ENCODE results near the gene PKP4. TPM values are rescaled to one million over a fixed set of nuclear protein-coding genes. Genes with fewer than 3 reads are reported as not detected.

The PKP4 gene
- total and polyA plus RNA-seq, 9 of the 15 experiments (the other 6 are each of a cell fraction or from before 2014, with no cell fraction given) = 24.6 to 99.1 (median 74.0) TPM

- H2AFZ ChIP-seq (ENCODE audit: low read depth, low read length) = no peak overlapping the region
- no peak overlapping the region for H3K9ac ChIP-seq (ENCODE audit: insufficient read depth in 1 of 2, low read depth in 2 of 2, low read length in 2 of 2)
- 20% methylated on average over 3 of the region's 3 CpGs for WGBS (ENCODE audit: insufficient coverage, low coverage, missing lambda C conversion rate)
- H3K4me1 ChIP-seq (replicated peaks in 1 of 2; ENCODE audit: control insufficient read depth in 2 of 2, insufficient read depth in 2 of 2, low read length in 2 of 2) = no peaks in the 10 kb centered on the region
- ATAC-seq = no peak
- H3K4me2 ChIP-seq (ENCODE audit: insufficient read depth, low read length) = no peak overlapping the region
- no peaks in the 10 kb centered on the region for H3K36me3 ChIP-seq (ENCODE audit: control insufficient read depth, insufficient read depth, low read length)
- H3K27ac ChIP-seq (ENCODE audit: extremely low read depth, low read depth, low read length) = no peak overlapping the region
- in situ Hi-C loops (cut with MboI) = no loop called here
- no peak for FAIRE-seq
- intact Hi-C loops (cut with micrococcal nuclease) = no loop called here
- H4K20me1 ChIP-seq (replicated peaks; ENCODE audit: control insufficient read depth, insufficient read depth, low read length) = no peaks in the 10 kb centered on the region
- H3K9me1 ChIP-seq (ENCODE audit: control insufficient read depth, insufficient read depth, low read length) = no peaks in the 10 kb centered on the region
- DNase-seq (ENCODE audit: extremely low read depth in 1 of 4, low spot score in 3 of 4) = no peak
- CTCF ChIA-PET (ENCODE audit: low intra/inter-chr PET ratio) = no interaction called here
- BruUV-seq (replicated peaks) = no TSS peak
- H3K9me3 ChIP-seq (replicated peaks; ENCODE audit: control insufficient read depth, insufficient read depth, low read depth, low read length) = no peaks in the 10 kb centered on the region
- no peaks in the 10 kb centered on the region for H3K79me2 ChIP-seq (ENCODE audit: control insufficient read depth, insufficient read depth, low read length)
- TF ChIP-seq ZNF778 (CRISPR knock-in tag; IDR thresholded peaks at IDR 0.05) (no peak), SRSF7 (optimal IDR thresholded peaks at IDR 0.05; ENCODE audit: low read depth, low read length) (no peak), ZNF431 (CRISPR knock-in tag; IDR thresholded peaks at IDR 0.05) (no peak), ILK (tag; IDR thresholded peaks at IDR 0.05; ENCODE audit: borderline replicate concordance, low read depth) (no peak), ZNF253 (CRISPR knock-in tag; conservative IDR thresholded peaks at IDR 0.05) (no peak)
- H3K27me3 ChIP-seq (ENCODE audit: control insufficient read depth in 2 of 2, insufficient read depth in 2 of 2, low read length in 2 of 2) = no peaks in the 10 kb centered on the region
- H3K4me3 ChIP-seq = no peak overlapping the region
- POLR2A ChIA-PET = no interaction called here
Measured at GRCh38 chr2:158407031-158407430, 49.7 kb upstream of the PKP4 start.

DNA sequence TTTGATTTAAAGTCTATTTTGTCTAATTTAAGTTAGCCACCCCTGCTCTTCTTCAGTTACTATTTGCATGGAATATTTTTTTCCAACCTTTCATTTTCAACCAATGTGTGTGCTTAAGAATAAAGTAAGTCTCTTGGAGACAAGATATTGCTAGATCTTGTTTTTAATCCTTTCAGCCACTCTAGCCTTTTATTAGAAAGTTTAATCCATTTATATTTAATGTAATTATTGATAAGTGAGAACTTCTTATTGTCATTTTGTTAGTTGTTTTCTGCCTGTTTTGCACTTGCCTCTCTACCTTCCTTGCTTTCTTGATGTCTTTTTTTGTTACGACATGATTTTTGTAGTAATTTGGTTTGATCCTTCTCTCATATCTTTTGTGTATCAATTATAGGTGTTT is 46.6 kb upstream of the PKP4 start:
- no peak for FAIRE-seq
- peak; percentile 97 for TF ChIP-seq ZNF507 (tag; conservative IDR thresholded peaks at IDR 0.05)
- TF ChIP-seq HDAC2 (IDR thresholded peaks at IDR 0.05) = no peak
- TF ChIP-seq, protein P1, sequence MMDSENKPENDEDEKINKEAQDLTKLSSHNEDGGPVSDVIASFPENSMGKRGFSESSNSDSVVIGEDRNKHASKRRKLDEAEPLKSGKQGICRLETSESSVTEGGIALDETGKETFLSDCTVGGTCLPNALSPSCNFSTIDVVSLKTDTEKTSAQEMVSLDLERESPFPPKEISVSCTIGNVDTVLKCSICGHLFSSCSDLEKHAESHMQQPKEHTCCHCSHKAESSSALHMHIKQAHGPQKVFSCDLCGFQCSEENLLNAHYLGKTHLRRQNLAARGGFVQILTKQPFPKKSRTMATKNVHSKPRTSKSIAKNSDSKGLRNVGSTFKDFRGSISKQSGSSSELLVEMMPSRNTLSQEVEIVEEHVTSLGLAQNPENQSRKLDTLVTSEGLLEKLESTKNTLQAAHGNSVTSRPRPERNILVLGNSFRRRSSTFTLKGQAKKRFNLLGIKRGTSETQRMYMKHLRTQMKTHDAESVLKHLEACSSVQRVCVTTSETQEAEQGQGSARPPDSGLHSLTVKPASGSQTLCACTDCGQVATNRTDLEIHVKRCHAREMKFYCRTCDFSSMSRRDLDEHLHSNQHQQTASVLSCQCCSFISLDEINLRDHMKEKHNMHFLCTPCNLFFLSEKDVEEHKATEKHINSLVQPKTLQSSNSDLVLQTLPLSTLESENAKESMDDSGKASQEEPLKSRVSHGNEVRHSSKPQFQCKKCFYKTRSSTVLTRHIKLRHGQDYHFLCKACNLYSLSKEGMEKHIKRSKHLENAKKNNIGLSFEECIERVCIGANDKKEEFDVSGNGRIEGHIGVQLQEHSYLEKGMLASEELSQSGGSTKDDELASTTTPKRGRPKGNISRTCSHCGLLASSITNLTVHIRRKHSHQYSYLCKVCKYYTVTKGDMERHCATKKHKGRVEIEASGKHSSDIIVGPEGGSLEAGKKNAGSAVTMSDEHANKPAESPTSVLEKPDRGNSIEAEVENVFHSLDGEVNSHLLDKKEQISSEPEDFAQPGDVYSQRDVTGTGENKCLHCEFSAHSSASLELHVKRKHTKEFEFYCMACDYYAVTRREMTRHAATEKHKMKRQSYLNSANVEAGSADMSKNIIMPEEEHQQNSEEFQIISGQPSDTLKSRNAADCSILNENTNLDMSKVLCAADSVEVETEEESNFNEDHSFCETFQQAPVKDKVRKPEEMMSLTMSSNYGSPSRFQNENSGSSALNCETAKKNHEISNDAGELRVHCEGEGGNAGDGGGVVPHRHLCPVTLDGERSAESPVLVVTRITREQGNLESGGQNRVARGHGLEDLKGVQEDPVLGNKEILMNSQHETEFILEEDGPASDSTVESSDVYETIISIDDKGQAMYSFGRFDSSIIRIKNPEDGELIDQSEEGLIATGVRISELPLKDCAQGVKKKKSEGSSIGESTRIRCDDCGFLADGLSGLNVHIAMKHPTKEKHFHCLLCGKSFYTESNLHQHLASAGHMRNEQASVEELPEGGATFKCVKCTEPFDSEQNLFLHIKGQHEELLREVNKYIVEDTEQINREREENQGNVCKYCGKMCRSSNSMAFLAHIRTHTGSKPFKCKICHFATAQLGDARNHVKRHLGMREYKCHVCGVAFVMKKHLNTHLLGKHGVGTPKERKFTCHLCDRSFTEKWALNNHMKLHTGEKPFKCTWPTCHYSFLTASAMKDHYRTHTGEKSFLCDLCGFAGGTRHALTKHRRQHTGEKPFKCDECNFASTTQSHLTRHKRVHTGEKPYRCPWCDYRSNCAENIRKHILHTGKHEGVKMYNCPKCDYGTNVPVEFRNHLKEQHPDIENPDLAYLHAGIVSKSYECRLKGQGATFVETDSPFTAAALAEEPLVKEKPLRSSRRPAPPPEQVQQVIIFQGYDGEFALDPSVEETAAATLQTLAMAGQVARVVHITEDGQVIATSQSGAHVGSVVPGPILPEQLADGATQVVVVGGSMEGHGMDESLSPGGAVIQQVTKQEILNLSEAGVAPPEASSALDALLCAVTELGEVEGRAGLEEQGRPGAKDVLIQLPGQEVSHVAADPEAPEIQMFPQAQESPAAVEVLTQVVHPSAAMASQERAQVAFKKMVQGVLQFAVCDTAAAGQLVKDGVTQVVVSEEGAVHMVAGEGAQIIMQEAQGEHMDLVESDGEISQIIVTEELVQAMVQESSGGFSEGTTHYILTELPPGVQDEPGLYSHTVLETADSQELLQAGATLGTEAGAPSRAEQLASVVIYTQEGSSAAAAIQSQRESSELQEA (IDR thresholded peaks at IDR 0.05; ENCODE audit: low read depth) = no peak

More for the DNA sequence above, 46.6 kb upstream of the PKP4 start:
- H3K4me3 ChIP-seq = no peak overlapping the region
- DNase-seq (ENCODE audit: extremely low read depth in 1 of 4, low spot score in 3 of 4) (no peak), ATAC-seq (no peak)
- no peaks in the 10 kb centered on the region for H3K27me3 ChIP-seq (ENCODE audit: control insufficient read depth in 2 of 2, insufficient read depth in 2 of 2, low read length in 2 of 2)
- H4K20me1 ChIP-seq (replicated peaks; ENCODE audit: control insufficient read depth, insufficient read depth, low read length) = no peaks in the 10 kb centered on the region
- ChIA-PET POLR2A (no interaction called here), CTCF (ENCODE audit: low intra/inter-chr PET ratio) (interaction anchor here (0.6 kb wide), 1 partner anchor 35 kb away, joined by 4 read pairs; no protein-coding TSS in a partner anchor)
- H3K9ac ChIP-seq (ENCODE audit: insufficient read depth in 1 of 2, low read depth in 2 of 2, low read length in 2 of 2) = no peak overlapping the region
- in situ Hi-C loops (cut with MboI) (no loop called here), intact Hi-C loops (cut with micrococcal nuclease) (no loop called here)
- no peak overlapping the region for H3K27ac ChIP-seq (ENCODE audit: extremely low read depth, low read depth, low read length)
- H3K36me3 ChIP-seq (ENCODE audit: control insufficient read depth, insufficient read depth, low read length) = no peaks in the 10 kb centered on the region
- H3K9me3 ChIP-seq (replicated peaks; ENCODE audit: control insufficient read depth, insufficient read depth, low read depth, low read length) = no peaks in the 10 kb centered on the region
- H2AFZ ChIP-seq (ENCODE audit: low read depth, low read length) = no peak overlapping the region
- no peaks in the 10 kb centered on the region for H3K79me2 ChIP-seq (ENCODE audit: control insufficient read depth, insufficient read depth, low read length)
- H3K4me1 ChIP-seq (replicated peaks in 1 of 2; ENCODE audit: control insufficient read depth in 2 of 2, insufficient read depth in 2 of 2, low read length in 2 of 2) = no peaks in the 10 kb centered on the region
- WGBS (ENCODE audit: insufficient coverage, low coverage, missing lambda C conversion rate) = 24% methylated on average over 1 of the region's 1 CpG
- no TSS peak for BruUV-seq (replicated peaks)
- no peak overlapping the region for H3K4me2 ChIP-seq (ENCODE audit: insufficient read depth, low read length)
- H3K9me1 ChIP-seq (ENCODE audit: control insufficient read depth, insufficient read depth, low read length) = no peaks in the 10 kb centered on the region
